Measurements from ENCODE around the gene CNKSR3. TPM values are rescaled to one million over a fixed set of nuclear protein-coding genes. Genes with fewer than 3 reads are reported as not detected.

CNKSR3 gene
- polyA plus RNA-seq, 2 donors = 12.0 to 12.9 TPM

DNA sequence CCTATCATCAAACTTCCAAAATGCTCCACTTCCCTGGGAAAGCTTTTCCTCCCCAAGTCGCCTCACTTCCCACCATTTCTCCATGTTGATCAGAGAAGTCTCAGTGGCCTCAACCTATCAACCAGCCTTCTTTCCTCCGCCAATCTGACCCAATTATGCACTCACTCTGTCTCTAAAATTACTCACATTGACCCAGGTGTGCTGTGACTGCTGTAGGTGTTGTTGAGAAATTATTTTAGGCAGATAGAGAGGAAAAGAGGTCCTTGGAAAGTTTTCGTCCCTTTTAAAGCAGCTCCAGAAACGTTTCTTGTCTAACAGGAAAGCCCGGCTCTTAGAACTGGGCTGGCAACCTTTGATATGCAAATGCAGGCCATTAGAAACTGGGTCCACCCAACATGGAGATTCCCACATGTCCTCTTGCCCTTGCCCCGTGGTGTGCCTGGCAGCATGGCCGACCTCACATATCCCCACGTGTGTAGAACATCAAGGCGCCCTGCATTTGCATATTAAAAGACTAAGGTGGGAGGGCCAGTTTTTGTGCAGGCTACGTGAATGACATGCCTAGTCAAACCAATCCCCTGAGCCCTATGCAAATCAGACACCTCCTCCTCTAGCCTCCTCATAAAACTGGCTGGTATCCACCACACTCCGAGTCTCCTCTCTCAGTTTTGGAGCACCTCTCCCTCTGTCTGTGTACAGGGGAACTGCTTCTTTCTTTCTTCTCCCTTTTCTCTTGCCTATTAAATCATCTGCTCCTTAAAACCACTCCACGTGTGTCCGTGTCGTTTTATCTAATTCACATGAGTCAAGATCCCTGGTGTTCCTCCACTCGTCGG is 166.8 kb downstream of the CNKSR3 start:
- no peaks in the 10 kb centered on the region for H3K36me3 ChIP-seq (ENCODE audit: control insufficient read depth in 2 of 2, insufficient read depth in 2 of 2, low read length in 1 of 2)
- peak overlapping the region; percentile 82 to 87 for H3K27ac ChIP-seq (ENCODE audit: low read depth in 2 of 2, low read length in 1 of 2)
- H3K4me1 ChIP-seq (ENCODE audit: control insufficient read depth in 2 of 2, insufficient read depth in 2 of 2, low read length in 1 of 2) = peaks cover 0 to 2% of the 10 kb centered on the region in 2 donors
- 44 to 49% methylated on average over 16 of the region's 16 CpGs for WGBS, 2 donors
- peak overlapping the region in 1 of 2 donors; percentile 36 for H3K4me3 ChIP-seq (ENCODE audit: low read depth in 1 of 2, low read length in 2 of 2)
- H3K27me3 ChIP-seq (ENCODE audit: control insufficient read depth in 1 of 2, insufficient read depth in 2 of 2, low read length in 2 of 2) = no peaks in the 10 kb centered on the region
- no peaks in the 10 kb centered on the region for H3K9me3 ChIP-seq (ENCODE audit: control insufficient read depth in 2 of 2, insufficient read depth in 1 of 2, low read depth in 1 of 2, low read length in 1 of 2)

DNA sequence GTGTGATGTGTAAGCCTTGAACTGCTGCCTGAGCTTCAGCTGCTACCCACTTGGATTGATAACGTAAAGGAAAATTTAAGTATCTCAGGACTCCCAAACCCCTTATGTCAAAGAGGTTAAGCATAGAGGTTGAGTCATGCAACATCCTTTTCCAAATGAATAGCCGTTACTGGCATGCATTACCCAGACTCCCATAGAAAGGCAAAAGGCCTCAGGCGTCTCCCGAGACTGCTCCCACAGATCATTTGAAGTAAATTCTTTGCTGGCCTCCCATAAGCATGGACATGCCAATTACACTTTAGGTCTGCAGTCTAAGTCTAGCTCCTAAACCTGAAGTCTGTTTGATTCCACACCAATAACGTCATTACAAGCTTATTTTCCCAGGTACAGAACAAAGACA is 168.6 kb downstream of the CNKSR3 start:
- Histone ChIP-seq H3K36me3 (ENCODE audit: control insufficient read depth in 2 of 2, insufficient read depth in 2 of 2, low read length in 1 of 2) (no peaks in the 10 kb centered on the region), H3K4me1 (ENCODE audit: control insufficient read depth in 2 of 2, insufficient read depth in 2 of 2, low read length in 1 of 2) (peaks cover 0 to 2% of the 10 kb centered on the region in 2 donors), H3K27me3 (ENCODE audit: control insufficient read depth in 1 of 2, insufficient read depth in 2 of 2, low read length in 2 of 2) (no peaks in the 10 kb centered on the region), H3K27ac (ENCODE audit: low read depth in 2 of 2, low read length in 1 of 2) (no peak overlapping the region), H3K9me3 (ENCODE audit: control insufficient read depth in 2 of 2, insufficient read depth in 1 of 2, low read depth in 1 of 2, low read length in 1 of 2) (no peaks in the 10 kb centered on the region), H3K4me3 (ENCODE audit: low read depth in 1 of 2, low read length in 2 of 2) (no peak overlapping the region)
- WGBS, 2 donors = 41 to 65% methylated on average over 5 of the region's 5 CpGs

DNA sequence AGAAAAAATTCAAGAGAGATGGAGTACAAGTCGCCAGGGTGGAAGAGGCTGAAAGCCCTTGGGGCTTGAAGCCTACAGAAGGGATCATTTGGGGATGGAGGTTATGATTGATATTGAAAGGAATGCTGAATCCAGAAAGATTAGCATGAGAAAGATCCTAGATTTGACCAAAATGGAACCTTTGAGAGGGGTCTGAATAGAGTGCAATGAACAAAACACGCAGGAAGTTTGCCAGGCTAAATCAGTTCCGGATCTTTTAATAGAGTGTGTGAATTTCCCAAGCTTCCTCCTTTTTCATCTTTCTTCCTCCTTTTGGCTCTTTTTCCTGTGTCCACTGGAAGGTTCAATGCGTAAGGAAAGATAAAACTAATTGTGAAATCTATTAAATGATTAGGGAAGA is 169.1 kb downstream of the CNKSR3 start:
- Histone ChIP-seq H3K9me3 (ENCODE audit: control insufficient read depth in 2 of 2, insufficient read depth in 1 of 2, low read depth in 1 of 2, low read length in 1 of 2) (no peaks in the 10 kb centered on the region), H3K27me3 (ENCODE audit: control insufficient read depth in 1 of 2, insufficient read depth in 2 of 2, low read length in 2 of 2) (no peaks in the 10 kb centered on the region), H3K4me3 (ENCODE audit: low read depth in 1 of 2, low read length in 2 of 2) (no peak overlapping the region), H3K36me3 (ENCODE audit: control insufficient read depth in 2 of 2, insufficient read depth in 2 of 2, low read length in 1 of 2) (no peaks in the 10 kb centered on the region), H3K4me1 (ENCODE audit: control insufficient read depth in 2 of 2, insufficient read depth in 2 of 2, low read length in 1 of 2) (peaks cover 0 to 2% of the 10 kb centered on the region in 2 donors), H3K27ac (ENCODE audit: low read depth in 2 of 2, low read length in 1 of 2) (no peak overlapping the region)
- 59 to 62% methylated on average over 4 of the region's 4 CpGs for WGBS, 2 donors

Other genes with a start within 250 kb of the CNKSR3 start
- gene IPCEF1, start 153.9 kb downstream of the CNKSR3 start, polyA plus RNA-seq = under 1 TPM; 0.35 to 0.65 TPM
- 10 to 100 TPM in 1 of 2 donors, 1 to 10 TPM in 1; 9.1 to 10.2 TPM for gene SCAF8, start 222.7 kb upstream of the CNKSR3 start, polyA plus RNA-seq